ENCODE measurements around the gene S1PR1.

The S1PR1 gene

DNA sequence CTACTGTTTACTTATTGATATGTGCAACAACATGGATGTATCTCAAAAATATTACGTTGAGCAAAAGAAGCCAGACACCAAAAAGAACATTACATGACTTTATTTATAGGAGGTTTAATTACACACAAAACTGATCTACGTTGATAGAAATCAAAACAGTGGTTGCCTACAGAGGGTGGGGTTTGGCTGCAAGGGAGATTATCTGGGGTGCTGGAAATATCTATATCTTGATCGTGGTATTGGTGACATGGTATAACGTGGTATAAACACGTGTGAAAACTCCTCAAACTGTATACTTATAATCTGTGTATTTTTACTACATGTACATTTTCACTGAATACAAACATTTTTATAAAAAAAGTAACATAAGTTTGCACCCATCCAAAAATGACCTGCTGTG, 38.9 kb downstream of the S1PR1 start:
- H3K4me3 ChIP-seq (ENCODE audit: low read length) = no peak overlapping the region
- DNase-seq (ENCODE audit: low read depth) = no peak
- TF ChIP-seq, protein P1, sequence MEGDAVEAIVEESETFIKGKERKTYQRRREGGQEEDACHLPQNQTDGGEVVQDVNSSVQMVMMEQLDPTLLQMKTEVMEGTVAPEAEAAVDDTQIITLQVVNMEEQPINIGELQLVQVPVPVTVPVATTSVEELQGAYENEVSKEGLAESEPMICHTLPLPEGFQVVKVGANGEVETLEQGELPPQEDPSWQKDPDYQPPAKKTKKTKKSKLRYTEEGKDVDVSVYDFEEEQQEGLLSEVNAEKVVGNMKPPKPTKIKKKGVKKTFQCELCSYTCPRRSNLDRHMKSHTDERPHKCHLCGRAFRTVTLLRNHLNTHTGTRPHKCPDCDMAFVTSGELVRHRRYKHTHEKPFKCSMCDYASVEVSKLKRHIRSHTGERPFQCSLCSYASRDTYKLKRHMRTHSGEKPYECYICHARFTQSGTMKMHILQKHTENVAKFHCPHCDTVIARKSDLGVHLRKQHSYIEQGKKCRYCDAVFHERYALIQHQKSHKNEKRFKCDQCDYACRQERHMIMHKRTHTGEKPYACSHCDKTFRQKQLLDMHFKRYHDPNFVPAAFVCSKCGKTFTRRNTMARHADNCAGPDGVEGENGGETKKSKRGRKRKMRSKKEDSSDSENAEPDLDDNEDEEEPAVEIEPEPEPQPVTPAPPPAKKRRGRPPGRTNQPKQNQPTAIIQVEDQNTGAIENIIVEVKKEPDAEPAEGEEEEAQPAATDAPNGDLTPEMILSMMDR (conservative IDR thresholded peaks at IDR 0.05; ENCODE audit: low read length) = no peak

DNA sequence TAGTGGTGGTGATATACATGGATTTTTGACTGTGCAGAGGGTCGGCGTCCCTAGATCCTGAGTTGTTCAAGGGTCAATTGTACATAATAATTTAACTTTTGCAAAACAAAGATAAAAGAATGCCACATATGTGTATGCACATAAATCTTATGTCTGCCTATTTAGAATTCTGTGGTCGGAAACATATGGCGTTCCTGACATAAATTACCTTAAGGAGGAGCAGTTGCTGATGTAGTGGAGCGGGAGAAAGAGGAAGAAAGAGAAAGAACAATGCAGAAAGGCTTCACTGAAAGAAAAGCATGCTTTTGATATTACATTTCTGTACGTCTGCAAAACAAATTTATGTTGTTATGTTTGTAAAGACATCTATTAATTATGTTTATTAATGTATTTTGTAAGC, 40.0 kb downstream of the S1PR1 start:
- H3K4me3 ChIP-seq (ENCODE audit: low read length) = no peak overlapping the region
- TF ChIP-seq, protein P1 (conservative IDR thresholded peaks at IDR 0.05; ENCODE audit: low read length) = no peak
- no peak for DNase-seq (ENCODE audit: low read depth)

DNA sequence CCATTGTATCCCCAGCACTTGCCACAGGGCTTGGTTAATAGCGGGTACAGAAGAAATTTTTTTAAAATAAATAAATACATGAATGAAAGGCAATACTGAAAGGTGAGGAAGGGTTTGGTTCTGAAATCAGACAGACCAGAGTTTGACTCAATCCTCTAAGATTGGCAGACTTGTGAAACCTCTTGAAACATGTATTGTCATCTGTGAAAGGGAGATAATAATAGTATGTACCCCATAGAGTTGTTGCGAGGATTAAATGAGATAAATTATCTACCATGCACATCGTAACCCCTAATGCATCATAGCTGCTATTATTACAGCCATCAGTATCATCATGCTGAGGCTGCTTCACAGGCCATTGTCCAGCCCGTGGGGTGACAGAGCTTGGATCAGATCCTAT, 41.4 kb downstream of the S1PR1 start:
- no peak for DNase-seq (ENCODE audit: low read depth)
- TF ChIP-seq, protein P1 (conservative IDR thresholded peaks at IDR 0.05; ENCODE audit: low read length) = no peak
- H3K4me3 ChIP-seq (ENCODE audit: low read length) = no peak overlapping the region

DNA sequence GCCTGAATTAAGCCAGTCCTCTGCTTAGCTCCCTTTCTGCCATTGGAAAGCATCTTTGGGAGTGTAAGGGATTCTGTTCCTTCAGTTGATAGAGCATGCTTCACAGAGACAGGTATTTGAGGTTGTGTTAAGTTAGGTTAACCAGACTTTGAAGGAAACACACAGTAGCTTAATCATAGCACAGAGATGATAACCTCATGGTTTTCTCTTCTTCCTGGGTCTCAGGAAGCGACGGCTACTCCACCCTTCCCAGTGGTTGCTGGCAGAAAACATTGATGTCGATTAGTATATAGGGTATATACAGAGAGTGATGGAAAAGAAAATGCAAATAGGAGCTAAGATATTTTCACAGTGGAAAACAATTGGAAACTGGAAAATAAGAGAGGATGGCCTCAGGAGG, 42.0 kb downstream of the S1PR1 start:
- no peak overlapping the region for H3K4me3 ChIP-seq (ENCODE audit: low read length)
- no peak for DNase-seq (ENCODE audit: low read depth)
- TF ChIP-seq, protein P1 (conservative IDR thresholded peaks at IDR 0.05; ENCODE audit: low read length) = no peak

DNA sequence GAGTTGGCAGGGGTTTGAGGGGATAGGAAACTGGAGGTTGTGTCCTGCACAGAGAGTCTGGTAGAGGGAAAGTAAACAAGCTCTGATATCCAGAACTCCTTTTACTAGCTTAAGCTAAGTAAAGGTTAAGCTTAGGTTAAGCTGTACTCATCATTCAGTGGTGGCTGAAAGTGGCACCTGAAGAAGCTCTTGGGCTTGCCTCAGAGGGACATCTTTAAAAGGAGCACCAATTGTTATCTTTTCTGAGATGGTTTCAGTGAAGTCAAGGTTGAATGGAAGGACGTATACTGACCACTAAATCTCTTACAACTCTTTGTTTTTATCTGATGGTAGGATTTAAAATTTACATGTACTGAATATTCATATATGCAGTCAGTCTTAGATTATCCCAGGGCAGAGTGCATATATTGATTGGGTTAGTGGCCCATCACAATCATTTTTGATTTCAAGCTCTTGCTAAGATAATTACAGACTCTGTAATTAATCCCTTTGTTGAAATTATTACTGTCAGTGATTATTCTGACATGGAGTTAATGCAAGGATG, 43.3 kb downstream of the S1PR1 start:
- no peak for DNase-seq (ENCODE audit: low read depth)
- TF ChIP-seq, protein P1 (conservative IDR thresholded peaks at IDR 0.05; ENCODE audit: low read length) = no peak
- H3K4me3 ChIP-seq (ENCODE audit: low read length) = no peak overlapping the region

DNA sequence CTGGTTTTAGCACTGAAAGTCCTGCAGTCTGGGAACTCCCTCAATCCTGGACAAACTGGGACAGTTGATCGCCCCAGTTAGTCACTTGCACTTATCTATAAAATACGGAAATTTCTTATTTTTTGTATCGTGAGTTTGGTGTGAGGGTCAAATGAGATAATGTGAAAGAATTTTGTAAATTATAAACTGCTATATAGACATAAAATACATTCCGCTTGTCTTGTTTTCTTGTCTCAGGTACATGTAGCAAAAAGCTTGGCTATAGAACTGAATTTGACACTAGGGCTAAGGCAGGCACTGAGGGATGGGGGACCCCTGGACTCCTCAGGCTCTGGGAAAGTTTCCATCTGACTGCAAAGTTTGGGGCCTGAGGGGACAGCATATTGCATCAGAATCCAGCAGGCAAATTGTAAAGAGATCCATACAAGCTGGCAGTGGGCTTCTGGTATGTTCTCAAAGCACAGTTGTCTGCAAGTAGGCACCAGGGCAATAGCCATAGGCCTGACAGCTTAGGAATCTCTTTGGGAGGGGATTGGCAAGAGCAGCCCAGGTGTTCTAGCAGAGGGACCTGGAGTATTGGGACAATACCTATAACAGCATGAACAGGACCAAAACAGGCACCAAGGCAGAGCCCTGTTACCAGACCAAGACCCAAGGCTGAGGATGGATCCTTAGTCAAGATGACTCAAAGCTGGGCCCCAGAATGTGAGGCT, 44.3 kb downstream of the S1PR1 start:
- TF ChIP-seq, protein P1 (conservative IDR thresholded peaks at IDR 0.05; ENCODE audit: low read length) = no peak

DNA sequence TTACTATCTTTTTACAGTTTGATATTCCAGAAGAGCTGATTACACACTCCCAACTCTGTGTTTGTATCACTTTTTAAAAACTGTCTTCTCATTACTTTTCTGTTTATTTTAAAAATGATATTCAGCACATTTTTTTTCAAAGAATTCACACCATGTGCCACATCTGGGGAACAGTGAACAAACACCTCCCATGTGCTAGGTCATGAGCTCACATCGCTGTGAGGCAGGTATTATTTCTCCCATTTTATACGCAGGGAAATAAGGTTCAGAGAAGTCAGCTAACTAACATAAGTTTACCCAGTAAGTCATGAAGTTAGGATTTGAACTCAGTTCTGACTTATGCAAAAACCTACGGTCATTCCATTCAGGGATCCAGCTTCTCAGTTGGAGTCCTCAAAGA, 44.9 kb downstream of the S1PR1 start:
- DNase-seq (ENCODE audit: low read depth) = no peak
- H3K4me3 ChIP-seq (ENCODE audit: low read length) = no peak overlapping the region
- TF ChIP-seq, protein P1 (conservative IDR thresholded peaks at IDR 0.05; ENCODE audit: low read length) = no peak

More for the DNA sequence above, 44.3 kb downstream of the S1PR1 start:
- DNase-seq (ENCODE audit: low read depth) = no peak
- H3K4me3 ChIP-seq (ENCODE audit: low read length) = no peak overlapping the region

Data from AG10803 (cell line).